HG02852 (cell line): ENCODE measurements around the gene GSTT4.
"Not testable (repeated sequence)": the region's sequence is repeated elsewhere in the genome, so short reads cannot be mapped to it uniquely, and the experiment has no call there.

ENCODE experiments used
- ATAC-seq: cut with Tn5 transposase; IDR thresholded peaks from one replicate; pipeline ENCODE4 v1.9.1; 2021; ENCODE audit warnings: mild to moderate bottlenecking, moderate library complexity; ENCODE audit not compliant: unreplicated experiment

GSTT4 gene

GRCh38 chr22:24005201-24005600 lies at the start of gene GSTT4:
Gene GSTT4, minus strand, starts transcription at chr22:24005453. Its CDS starts 97 bp downstream, at chr22:24005356.
- ATAC-seq = no peak

DNA sequence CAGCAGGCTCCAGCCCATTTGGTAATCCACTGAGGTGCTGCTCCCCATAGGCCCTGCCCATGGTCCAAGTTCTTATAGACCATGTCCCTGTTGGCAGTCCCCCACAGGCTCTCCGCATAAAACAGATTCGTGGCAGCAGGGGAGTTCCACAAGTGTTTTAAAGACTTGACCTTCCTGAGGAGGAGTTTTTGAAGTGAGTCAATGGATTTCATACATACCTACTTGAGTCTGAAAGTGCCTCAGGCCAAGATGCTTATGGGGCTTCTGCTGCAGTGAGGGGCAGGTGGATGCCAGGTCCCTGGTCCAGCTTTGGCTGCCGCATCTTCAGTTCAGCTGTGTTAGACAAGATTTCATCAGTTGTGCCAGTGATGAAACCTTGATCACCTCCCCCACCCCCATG lies 49.1 kb upstream of the GSTT4 start:
- no peak for ATAC-seq

DNA sequence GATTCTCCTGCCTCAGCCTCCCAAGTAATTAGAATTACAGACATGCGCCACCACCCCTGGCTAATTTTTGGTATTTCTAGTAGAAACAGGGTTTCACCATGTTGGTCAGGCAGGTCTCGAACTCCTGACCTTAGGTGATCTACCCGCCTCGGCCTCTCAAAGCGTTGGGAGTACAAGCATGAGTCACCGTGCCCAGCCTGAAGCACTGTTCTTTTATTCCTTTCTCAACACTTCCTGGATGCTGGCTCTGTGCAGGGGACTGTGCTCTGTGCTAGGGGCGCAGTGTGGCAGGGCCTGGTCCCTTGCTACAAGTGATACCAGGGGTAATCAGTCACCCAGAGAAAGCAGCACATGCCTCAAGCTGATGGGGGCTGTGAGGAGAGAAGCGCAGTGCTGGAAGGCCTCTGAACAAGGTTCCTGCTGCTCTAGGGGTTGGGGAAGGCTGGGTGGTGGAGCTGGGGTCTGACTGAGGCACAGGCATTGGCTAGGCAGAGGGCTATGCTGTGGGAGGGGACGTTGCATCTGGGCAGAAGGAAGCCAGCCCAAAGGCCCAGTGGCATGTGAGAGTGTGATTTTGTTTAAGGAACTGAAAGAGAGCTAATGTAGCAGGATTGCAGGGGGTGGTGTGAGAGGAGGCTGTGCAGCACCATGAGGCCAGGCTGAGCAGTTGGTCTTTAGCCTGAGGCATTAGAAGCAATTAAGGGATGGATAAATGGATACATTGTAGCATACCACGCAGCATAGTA lies 48.4 kb upstream of the GSTT4 start:
- no peak for ATAC-seq

DNA sequence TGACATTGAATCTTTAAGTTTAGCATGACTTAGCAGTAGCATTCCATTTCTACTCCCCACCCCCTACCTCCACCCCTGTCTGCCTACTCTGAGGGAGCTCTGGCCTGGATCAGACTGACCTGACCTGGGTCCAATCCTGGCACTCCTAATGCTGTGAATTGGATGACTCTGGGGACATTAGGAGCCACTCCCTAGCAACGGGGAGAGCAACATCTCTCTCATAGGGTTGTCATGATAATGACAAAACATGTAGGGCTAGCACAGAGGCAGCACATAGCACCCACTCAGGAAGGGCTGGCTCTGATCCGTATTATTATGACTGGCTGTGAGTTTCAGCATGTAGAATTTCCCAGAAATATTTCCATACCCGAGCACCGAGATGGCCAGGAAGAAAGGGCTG lies 46.3 kb upstream of the GSTT4 start:
- ATAC-seq = no peak

DNA sequence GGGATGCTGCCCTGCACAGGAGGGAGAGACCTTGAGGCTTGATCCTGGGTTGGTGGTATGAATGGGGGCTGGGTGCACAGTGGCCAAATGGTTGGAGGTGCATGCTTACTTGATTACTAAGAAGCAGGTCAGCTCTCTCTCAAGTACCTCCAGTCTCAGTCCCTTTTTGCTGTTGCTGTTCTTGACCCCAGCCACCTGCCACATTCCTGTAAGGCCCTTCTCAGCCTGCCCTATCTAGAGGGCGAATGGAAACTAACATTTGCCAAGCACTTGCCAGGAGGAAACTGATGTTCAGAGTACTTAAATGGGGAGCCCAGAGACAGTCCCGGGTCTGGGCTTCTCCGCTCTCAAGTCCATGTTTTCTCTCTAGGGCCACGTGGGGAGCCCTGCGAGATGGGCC lies 45.8 kb upstream of the GSTT4 start:
- ATAC-seq = no peak

DNA sequence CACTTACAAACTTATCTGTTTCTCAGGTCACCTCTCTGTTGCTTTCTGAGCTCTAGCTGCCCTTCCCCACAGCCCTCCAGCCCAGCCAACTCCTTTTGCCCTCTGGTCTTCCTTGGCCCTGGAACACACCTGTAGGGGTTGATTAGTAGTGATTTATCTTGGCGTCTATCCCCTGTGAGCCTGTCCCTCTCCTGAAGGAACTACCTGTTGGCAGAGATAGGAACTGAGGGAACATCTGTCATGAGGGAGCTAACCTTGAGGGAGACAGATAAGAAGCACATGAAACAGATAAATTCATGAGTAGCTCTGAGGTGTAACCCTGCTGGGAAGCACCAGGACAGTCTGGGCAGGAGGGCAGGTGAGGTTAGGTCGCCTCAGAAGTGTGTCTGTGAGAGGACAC lies 44.7 kb upstream of the GSTT4 start:
- ATAC-seq = no peak

- no peak for ATAC-seq
Measured at GRCh38 chr22:24049211-24049610, 44.0 kb upstream of the GSTT4 start.

DNA sequence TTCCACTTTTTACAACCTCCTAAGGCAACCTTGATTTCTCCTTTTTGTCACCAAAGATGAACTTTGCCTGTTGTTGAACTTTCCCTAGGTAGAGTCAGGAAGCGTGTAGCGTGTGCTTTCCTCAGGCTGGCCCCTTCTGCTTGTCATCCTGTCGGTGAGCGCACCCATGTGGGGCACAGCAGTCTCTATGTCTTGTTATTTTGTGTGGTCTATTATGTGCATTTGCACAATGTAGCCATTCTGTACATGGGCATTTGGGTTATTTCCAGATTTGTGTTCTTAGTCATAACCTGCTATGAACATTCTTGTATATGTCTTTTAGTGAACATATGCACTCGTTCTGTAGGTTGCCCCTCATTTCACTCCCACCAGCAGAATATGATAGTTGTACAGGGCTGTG lies 40.8 kb upstream of the GSTT4 start:
- ATAC-seq = no peak

GRCh38 chr22:24043958-24044357 lies 38.7 kb upstream of the GSTT4 start:
- ATAC-seq = no peak

DNA sequence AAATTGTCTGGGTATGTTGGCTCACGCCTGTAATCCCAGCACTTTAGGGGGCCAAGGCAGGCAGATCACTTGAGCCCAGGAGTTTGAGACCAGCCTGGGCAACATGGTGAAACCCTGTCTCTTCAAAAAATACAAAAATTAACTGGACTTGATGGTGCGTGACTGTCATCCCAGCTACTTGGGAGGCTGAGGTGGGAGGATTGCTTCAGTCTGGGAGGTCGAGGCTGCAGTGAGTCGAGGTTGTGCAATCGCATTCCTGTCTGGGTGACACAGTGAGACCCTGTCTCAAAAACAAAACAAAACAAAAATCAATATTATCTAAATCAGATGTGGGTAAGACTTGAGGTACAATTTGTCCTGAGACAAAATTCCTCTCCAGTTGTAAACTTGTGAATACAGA lies 38.2 kb upstream of the GSTT4 start:
- not testable (repeated sequence) for ATAC-seq

DNA sequence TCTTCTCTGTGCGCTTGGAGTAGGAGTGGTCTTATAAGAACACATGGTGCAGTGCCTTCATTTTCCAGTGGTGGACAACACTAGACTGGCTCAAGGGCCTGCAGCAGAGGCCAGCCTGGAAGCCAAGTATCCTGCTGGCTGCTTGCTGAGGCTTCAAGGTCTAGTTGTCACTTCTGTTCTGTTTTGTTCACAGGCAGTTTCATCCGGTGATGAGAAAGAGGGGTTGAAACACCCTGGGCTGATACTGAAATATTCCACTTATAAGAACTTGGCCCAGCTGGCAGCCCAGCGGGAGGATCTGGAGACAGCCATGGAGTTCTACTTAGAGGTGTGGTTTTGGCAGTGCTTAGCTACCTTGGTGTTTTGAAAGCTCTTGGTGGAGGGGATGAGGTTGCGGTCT lies 35.7 kb upstream of the GSTT4 start:
- ATAC-seq = no peak

- no peak for ATAC-seq
Measured at GRCh38 chr22:24039046-24039445, 33.8 kb upstream of the GSTT4 start.

DNA sequence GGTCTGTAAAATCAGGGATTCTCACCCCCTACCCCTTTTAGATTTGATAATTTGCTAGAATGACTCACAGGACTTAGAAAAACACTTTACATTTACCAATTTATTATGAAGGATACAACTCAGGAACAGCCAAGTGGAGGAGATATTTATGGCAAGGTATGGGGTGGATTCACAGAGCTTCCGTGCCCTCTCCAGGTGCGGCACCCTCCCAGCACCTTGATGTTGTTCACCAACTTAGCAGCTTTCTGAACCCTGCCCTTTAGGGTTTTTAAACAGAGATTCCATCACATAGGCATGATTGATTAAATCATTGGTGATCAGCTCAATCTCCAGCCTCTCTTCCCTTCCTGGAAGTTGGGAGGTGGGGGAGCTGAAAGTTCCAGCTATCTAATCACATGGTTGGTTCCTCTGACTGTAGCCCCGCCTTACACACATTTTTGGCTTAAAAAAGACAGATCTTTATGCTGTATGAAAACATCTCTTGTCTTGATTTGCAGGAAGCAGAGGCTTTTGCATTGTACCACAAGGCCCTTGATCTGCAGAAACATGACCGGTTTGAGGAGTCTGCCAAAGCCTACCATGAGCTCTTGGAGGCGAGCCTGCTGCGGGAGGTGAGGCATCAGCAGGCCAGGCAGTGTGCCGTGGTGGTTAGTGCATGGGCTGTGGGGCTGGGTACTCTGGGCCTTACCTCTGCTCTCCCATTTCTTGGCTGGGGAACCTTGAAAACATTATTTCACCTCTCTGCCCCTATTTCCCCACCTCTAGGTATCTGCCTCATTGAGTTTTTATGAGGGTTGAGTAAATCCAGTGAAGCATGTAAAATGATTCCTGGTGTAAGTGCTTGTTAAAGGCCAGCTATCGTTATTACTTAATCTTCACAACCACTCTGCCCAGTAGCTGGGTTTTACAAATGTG lies 32.9 kb upstream of the GSTT4 start:
- ATAC-seq = no peak

DNA sequence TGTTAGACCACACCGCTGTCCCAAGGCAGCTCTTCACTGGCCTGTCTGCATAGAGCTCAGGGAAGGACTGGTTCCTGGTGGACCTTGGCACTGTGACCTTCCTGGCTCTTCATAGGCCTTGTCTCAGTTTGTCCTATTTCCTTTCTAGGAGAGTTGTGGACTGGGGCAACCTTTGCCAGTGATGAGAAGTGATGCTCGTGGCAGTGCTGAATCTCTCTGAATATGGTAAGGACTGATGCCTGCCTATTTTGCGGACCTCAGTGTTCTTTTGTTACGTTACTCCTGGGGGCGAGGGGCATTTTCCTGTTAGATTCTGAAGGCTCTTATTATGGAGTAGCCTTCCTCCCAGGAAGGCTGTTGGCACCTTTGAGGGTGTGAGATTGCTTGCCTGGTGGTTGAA lies 30.0 kb upstream of the GSTT4 start:
- no peak for ATAC-seq

DNA sequence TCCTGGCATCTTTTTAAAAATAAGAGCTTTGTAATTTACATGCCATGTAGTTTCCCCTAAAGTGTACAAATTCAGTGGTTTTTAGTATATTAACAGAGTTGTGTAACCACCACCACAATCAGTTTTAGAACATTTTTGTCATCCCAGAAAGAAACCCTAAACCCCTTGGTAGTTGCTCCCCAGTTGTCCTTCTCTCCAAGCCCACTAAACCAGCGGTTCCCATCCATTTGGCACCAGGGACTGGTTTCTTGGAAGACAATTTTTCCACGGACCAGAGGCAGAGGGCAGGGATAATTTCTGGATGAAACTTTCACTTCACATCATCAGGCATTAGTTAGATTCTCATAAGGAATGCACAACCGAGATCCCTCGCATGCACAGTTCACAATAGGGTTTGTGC lies 28.5 kb upstream of the GSTT4 start:
- no peak for ATAC-seq

DNA sequence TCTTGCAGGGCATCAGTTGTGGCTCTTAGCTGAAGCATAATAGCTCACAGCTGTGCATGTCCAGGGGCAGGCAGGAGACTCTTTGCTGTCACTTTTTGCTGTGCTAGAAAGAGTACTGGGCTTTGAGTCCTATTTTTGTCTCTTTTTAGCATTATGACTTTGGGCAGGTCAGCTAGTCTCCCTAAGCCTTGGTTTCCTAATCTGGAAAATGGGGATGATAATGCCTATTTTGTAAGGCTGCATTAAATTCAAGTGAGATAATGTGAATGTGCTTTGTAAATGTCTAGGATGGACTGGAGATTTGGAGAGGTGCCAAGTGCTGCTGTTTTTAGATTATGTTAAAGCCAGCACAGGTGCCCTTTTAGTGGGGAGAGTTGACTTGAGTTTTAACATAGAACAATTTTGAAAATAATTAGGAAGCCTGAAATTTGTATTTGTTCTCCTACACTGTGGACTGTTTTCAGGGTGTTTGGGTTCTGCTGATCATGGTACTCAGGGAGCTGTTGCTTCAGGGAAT lies 25.0 kb upstream of the GSTT4 start:
- no peak for ATAC-seq

- ATAC-seq = no peak
Measured at GRCh38 chr22:24029304-24029703, 24.1 kb upstream of the GSTT4 start.

DNA sequence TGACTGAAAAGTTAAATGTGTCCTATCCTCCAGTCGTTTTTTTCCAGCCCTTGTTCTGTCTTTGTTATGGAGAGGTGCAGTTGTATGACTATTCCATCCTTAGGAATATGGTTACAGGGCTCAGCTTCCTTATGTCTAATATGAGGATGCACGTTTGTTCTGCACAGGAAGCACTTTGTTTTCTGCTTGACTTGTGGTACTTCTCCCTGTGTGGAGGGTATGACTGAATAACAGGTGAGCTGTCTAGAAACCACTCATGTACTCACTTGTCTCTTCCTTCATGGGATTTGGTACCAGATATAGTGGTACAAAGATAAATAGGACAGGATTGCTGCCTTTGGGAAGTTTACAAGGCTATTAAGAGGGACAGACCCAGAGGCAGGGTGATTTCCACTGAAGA lies 23.3 kb upstream of the GSTT4 start:
- no peak for ATAC-seq

DNA sequence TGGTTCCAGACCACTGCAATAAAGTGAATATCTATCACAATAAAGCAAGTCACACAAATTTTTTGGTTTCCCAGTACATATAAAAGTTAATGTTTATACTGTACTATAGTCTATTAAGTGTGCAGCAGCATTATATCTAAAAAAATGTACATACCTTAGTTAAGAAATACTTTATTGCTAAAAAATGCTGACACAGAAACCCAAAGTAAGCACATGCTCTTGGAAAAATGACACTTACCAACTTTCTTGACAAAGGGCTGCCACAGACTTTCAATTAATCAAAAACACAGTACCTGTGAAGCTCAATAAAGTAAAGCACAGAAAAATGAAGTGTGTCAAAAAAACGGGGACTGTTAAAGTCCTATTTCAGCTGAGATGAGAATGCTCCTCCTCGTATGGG lies 22.7 kb upstream of the GSTT4 start:
- ATAC-seq = no peak

- no peak for ATAC-seq
Measured at GRCh38 chr22:24027389-24027975, 22.2 kb upstream of the GSTT4 start.

DNA sequence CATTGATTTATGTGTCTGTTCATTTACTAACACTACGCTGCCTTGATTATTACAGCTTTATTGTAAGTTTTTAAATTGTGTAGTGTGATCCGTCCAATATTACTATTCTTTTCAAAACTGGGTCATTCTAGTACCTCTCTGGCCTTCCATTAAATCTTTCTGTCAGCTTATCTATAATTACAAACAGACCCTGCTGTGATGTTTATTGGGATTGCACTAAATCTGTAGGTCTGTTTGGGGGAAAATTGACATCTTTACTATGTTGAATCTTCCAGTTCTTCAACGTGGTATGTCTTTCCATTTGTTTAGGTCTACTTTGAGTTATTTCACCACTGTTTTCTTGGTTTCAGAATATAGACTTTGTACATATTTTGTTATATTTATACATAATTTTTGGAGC lies 21.5 kb upstream of the GSTT4 start:
- no peak for ATAC-seq

DNA sequence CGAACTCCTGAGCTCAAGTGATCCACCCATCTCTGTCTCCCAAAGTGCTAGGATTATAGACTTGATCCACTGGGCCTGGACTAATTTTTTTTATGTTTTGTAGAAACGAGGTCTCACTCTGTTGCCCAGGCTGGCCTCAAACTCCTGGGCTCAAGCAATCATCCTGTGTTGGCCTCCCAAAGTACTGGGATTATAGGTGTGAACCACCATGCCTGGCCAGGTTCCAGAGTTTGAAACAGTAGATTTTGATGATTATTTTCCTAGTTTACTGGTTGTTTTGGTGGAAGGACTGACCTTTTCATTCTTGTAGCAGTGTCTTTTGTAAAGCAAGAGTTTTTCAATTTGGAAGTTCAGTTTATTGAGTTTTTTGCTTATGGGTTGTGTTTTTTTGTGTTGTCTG lies 20.8 kb upstream of the GSTT4 start:
- ATAC-seq = no peak
